GM18907 (cell line): ENCODE results near the gene IKBIP.
A peak's percentile ranks its signal among the peaks of the same experiment; 100 is the strongest.
"Not testable (repeated sequence)": the region's sequence is repeated elsewhere in the genome, so short reads cannot be mapped to it uniquely, and the experiment has no call there.

Experiments
- ATAC-seq: cut with Tn5 transposase; IDR thresholded peaks from one replicate; pipeline ENCODE4 v1.9.1; 2021; ENCODE audit warnings: mild to moderate bottlenecking, moderate library complexity; ENCODE audit not compliant: unreplicated experiment

IKBIP gene

GRCh38 chr12:98638009-98638408 is 6.6 kb downstream of the IKBIP start:
- ATAC-seq = no peak

GRCh38 chr12:98637068-98637467 is 7.5 kb downstream of the IKBIP start:
- ATAC-seq = no peak

GRCh38 chr12:98635657-98636323 is 8.8 kb downstream of the IKBIP start:
- ATAC-seq = peak; percentile 89

- no peak for ATAC-seq
These were observed 25.6 kb downstream of the IKBIP start for GRCh38 chr12:98618952-98619351.

GRCh38 chr12:98612696-98613334 is 31.8 kb downstream of the IKBIP start:
- peak; percentile 95 for ATAC-seq

GRCh38 chr12:98610596-98610995 is 34.0 kb downstream of the IKBIP start:
- no peak for ATAC-seq

GRCh38 chr12:98606359-98606988 is 38.1 kb downstream of the IKBIP start:
- no peak for ATAC-seq

- no peak for ATAC-seq
These were observed 42.7 kb downstream of the IKBIP start for GRCh38 chr12:98601924-98602323.

GRCh38 chr12:98597313-98597712 is 47.3 kb downstream of the IKBIP start:
- not testable (repeated sequence) for ATAC-seq

GRCh38 chr12:98595243-98595988 is 49.2 kb downstream of the IKBIP start:
- ATAC-seq = no peak

- ATAC-seq = peak; percentile 7
These were observed 50.3 kb downstream of the IKBIP start for GRCh38 chr12:98594050-98594835.

- ATAC-seq = peak; percentile 99
These were observed 51.1 kb downstream of the IKBIP start, which contains the start of gene SLC25A3 for GRCh38 chr12:98593351-98594049. Gene SLC25A3 (plus strand): TSS chr12:98593686. CDS start chr12:98593979, 293 bp downstream.

GRCh38 chr12:98592825-98593322 is 51.7 kb downstream of the IKBIP start:
- ATAC-seq = no peak

GRCh38 chr12:98591209-98591608 is 53.4 kb downstream of the IKBIP start:
- ATAC-seq = no peak

- no peak for ATAC-seq
These were observed 57.5 kb downstream of the IKBIP start for GRCh38 chr12:98587084-98587483.

GRCh38 chr12:98582093-98582492 is 62.5 kb downstream of the IKBIP start:
- ATAC-seq = no peak

- no peak for ATAC-seq
These were observed 63.5 kb downstream of the IKBIP start for GRCh38 chr12:98581101-98581500.

GRCh38 chr12:98580695-98581094 is 63.9 kb downstream of the IKBIP start:
- no peak for ATAC-seq

- no peak for ATAC-seq
These were observed 64.8 kb downstream of the IKBIP start for GRCh38 chr12:98579835-98580234.

GRCh38 chr12:98579347-98579746 is 65.2 kb downstream of the IKBIP start:
- no peak for ATAC-seq
